Gastroesophageal sphincter (tissue), 4 donors: ENCODE results near the gene OXSR1. TPM values are rescaled to one million over a fixed set of nuclear protein-coding genes. Genes with fewer than 3 reads are reported as not detected.

Experiments
- ATAC-seq: fragments of 150-250 bp; one replicate; pipeline ENCODE4 v1.9.1; 2016; ENCODE audit warnings: mild to moderate bottlenecking, moderate library complexity
- H3K27ac ChIP-seq, 4 donors: fragments of 200-600 bp; sonication (generic) in 3 of 4; 1 replicate in 3 of 4; 2 replicates in 1 of 4; pipeline ENCODE4 v1.5.1; 2016 to 2019
- H3K27me3 ChIP-seq: fragments of 200-600 bp; sonication (generic); one replicate; pipeline ENCODE4 v1.5.1; 2019
- H3K36me3 ChIP-seq, 2 donors: fragments of 200-600 bp; sonication (generic); one replicate each; pipeline ENCODE4 v1.5.1; 2019; ENCODE audit warnings: control low read depth in 1 of 2
- H3K4me1 ChIP-seq, 3 donors: fragments of 200-600 bp; sonication (generic); 1 replicate in 2 of 3; 2 replicates in 1 of 3; pipeline ENCODE4 v1.5.1; 2016 to 2019; ENCODE audit warnings: control low read depth in 2 of 3
- H3K4me3 ChIP-seq, 2 donors: fragments of 200-600 bp; sonication (generic); one replicate each; pipeline ENCODE4 v1.5.1; 2019; ENCODE audit warnings: mild to moderate bottlenecking in 1 of 2, moderate library complexity in 1 of 2
- H3K9me3 ChIP-seq, 3 donors: fragments of 200-600 bp; sonication (generic); one replicate each; pipeline ENCODE4 v1.5.1; 2017 to 2019; ENCODE audit warnings: control low read depth in 2 of 3
- CTCF ChIP-seq, 4 experiments: fragments of 200-600 bp in 2 of 4; fragments of 450-650 bp in 2 of 4; sonication (generic) in 1 of 4; IDR thresholded peaks; one replicate each; pipeline ENCODE4 v1.5.1; 2017 to 2019; ENCODE audit warnings: antibody characterized with exemption in 4 of 4, mild to moderate bottlenecking in 2 of 4, moderate library complexity in 2 of 4
- EP300 ChIP-seq: sonication (generic); formaldehyde crosslinking; IDR thresholded peaks from one replicate; pipeline ENCODE4 v1.6.1; 2017; ENCODE audit warnings: antibody characterized with exemption, mild to moderate bottlenecking
- POLR2A ChIP-seq, 2 donors: fragments of 450-650 bp; IDR thresholded peaks; one replicate each; pipeline ENCODE4 v1.6.1; 2017; ENCODE audit warnings: antibody characterized with exemption in 2 of 2, mild to moderate bottlenecking in 2 of 2, moderate library complexity in 1 of 2
- POLR2AphosphoS5 ChIP-seq: sonication (generic); formaldehyde crosslinking; IDR thresholded peaks from one replicate; pipeline ENCODE4 v1.6.1; 2017; ENCODE audit warnings: antibody characterized with exemption
- WGBS, 2 donors: methylation state at CpG; one replicate each; pipeline ENCODE4 v1.1.5; 2018; ENCODE audit warnings: low coverage in 1 of 2; 5-methylcytosine and 5-hydroxymethylcytosine counted together
- total RNA-seq, 4 donors: library from RNA; depleted of rRNA; stranded (reverse); fragments of >200 nt; gene quantifications; one replicate each; pipeline ENCODE4 v1.1.0, GENCODE V29; 2016

The OXSR1 gene
- total RNA-seq, 4 donors from 2014 or later, result 29.5 to 41.0 (median 34.3) TPM

- H3K4me1 ChIP-seq, result no peaks in the 10 kb centered on the region
- H3K4me3 ChIP-seq, result no peak overlapping the region
- H3K9me3 ChIP-seq, result no peaks in the 10 kb centered on the region
- H3K36me3 ChIP-seq, result peaks cover 0 to 9% of the 10 kb centered on the region in 2 donors
- TF ChIP-seq EP300 (no peak), POLR2A (IDR thresholded peaks at IDR 0.05) (no peak), CTCF (IDR thresholded peaks at IDR 0.05) (no peak), POLR2AphosphoS5 (no peak)
- no peaks in the 10 kb centered on the region for H3K27me3 ChIP-seq
- 55 to 57% methylated on average over 1 of the region's 1 CpG for WGBS, 2 donors
- H3K27ac ChIP-seq, result no peak overlapping the region
- ATAC-seq, result no peak
Measured at GRCh38 chr3:38268522-38268921, 103.2 kb downstream of the OXSR1 start.

GRCh38 chr3:38270606-38271005 lies 105.3 kb downstream of the OXSR1 start:
- no peak for TF ChIP-seq EP300
- TF ChIP-seq POLR2AphosphoS5, result no peak
- no peak for TF ChIP-seq POLR2A (IDR thresholded peaks at IDR 0.05)
- TF ChIP-seq CTCF (IDR thresholded peaks at IDR 0.05), result no peak
- Histone ChIP-seq H3K4me1 (no peaks in the 10 kb centered on the region), H3K27ac (no peak overlapping the region), H3K9me3 (no peaks in the 10 kb centered on the region), H3K36me3 (peaks cover 0 to 24% of the 10 kb centered on the region in 2 donors), H3K27me3 (no peaks in the 10 kb centered on the region), H3K4me3 (no peak overlapping the region)
- WGBS, 2 donors, result 85 to 90% methylated on average over 3 of the region's 3 CpGs
- ATAC-seq, result no peak

GRCh38 chr3:38271553-38271952 lies 106.2 kb downstream of the OXSR1 start:
- Histone ChIP-seq H3K36me3 (peaks cover 0 to 27% of the 10 kb centered on the region in 2 donors), H3K9me3 (no peaks in the 10 kb centered on the region), H3K4me3 (no peak overlapping the region), H3K4me1 (no peaks in the 10 kb centered on the region), H3K27me3 (no peaks in the 10 kb centered on the region), H3K27ac (no peak overlapping the region)
- TF ChIP-seq CTCF (IDR thresholded peaks at IDR 0.05), result no peak
- ATAC-seq, result no peak
- WGBS, 2 donors, result 77 to 94% methylated on average over 3 to 4 of the region's 5 CpGs

GRCh38 chr3:38274864-38275649 lies 109.7 kb downstream of the OXSR1 start:
- 90 to 97% methylated on average over 2 to 6 of the region's 21 CpGs for WGBS, 2 donors
- no peak overlapping the region for H3K27ac ChIP-seq
- no peak overlapping the region for H3K4me3 ChIP-seq
- H3K27me3 ChIP-seq, result no peaks in the 10 kb centered on the region
- peaks cover 0 to 41% of the 10 kb centered on the region in 2 donors for H3K36me3 ChIP-seq
- H3K4me1 ChIP-seq, result no peaks in the 10 kb centered on the region
- no peak for ATAC-seq
- no peaks in the 10 kb centered on the region for H3K9me3 ChIP-seq
- TF ChIP-seq POLR2AphosphoS5 (no peak), CTCF (IDR thresholded peaks at IDR 0.05) (no peak), EP300 (no peak), POLR2A (IDR thresholded peaks at IDR 0.05) (no peak)

- Histone ChIP-seq H3K27me3 (no peaks in the 10 kb centered on the region), H3K36me3 (peaks cover 0 to 41% of the 10 kb centered on the region in 2 donors), H3K27ac (no peak overlapping the region), H3K4me3 (no peak overlapping the region), H3K9me3 (no peaks in the 10 kb centered on the region), H3K4me1 (no peaks in the 10 kb centered on the region)
- ATAC-seq, result no peak
- WGBS, 2 donors, result no CpG with 5 or more reads among the region's 8 CpGs
- no peak for TF ChIP-seq EP300
- TF ChIP-seq POLR2AphosphoS5, result no peak
- TF ChIP-seq POLR2A (IDR thresholded peaks at IDR 0.05), result no peak
- no peak for TF ChIP-seq CTCF (IDR thresholded peaks at IDR 0.05)
Measured at GRCh38 chr3:38275658-38276057, 110.3 kb downstream of the OXSR1 start.
